Testis (tissue), 3 donors: ENCODE measurements around the gene RNU6-9. TPM values are rescaled to one million over a fixed set of nuclear protein-coding genes. Genes with fewer than 3 reads are reported as not detected.
A peak's percentile ranks its signal among the peaks of the same experiment; 100 is the strongest.

ENCODE experiments used
- DNase-seq: peaks from one replicate; pipeline ENCODE4 v3.0.0-alpha.2; 2019
- H3K27ac ChIP-seq, 2 donors: fragments of 200-600 bp; sonication (generic); one replicate each; pipeline ENCODE4 v1.5.1; 2019
- H3K27me3 ChIP-seq: fragments of 200-600 bp; sonication (generic); one replicate; pipeline ENCODE4 v1.5.1; 2019
- H3K36me3 ChIP-seq: fragments of 200-600 bp; sonication (generic); one replicate; pipeline ENCODE4 v1.5.1; 2017; ENCODE audit warnings: low read depth; ENCODE audit errors: missing control alignments
- H3K4me1 ChIP-seq: fragments of 200-600 bp; sonication (generic); one replicate; pipeline ENCODE4 v1.5.1; 2019
- H3K4me3 ChIP-seq, 2 donors: fragments of 200-600 bp; sonication (generic); one replicate each; pipeline ENCODE4 v1.5.1; 2017 to 2019
- H3K9me3 ChIP-seq: fragments of 200-600 bp; sonication (generic); one replicate; pipeline ENCODE4 v1.5.1; 2017
- POLR2A ChIP-seq: fragments of 450-650 bp; IDR thresholded peaks from one replicate; pipeline ENCODE4 v1.6.1; 2017; ENCODE audit warnings: antibody characterized with exemption, mild to moderate bottlenecking, moderate library complexity
- WGBS, 2 donors: methylation state at CpG; one replicate each; pipeline ENCODE4 v1.1.5; 2018; 5-methylcytosine and 5-hydroxymethylcytosine counted together
- intact Hi-C: fragments of 100-400 bp; cut with DNase I; formaldehyde crosslinking; loops from one replicate; pipeline ENCODE4 v1.15.1; 2023; ENCODE audit warnings: low total_unique reads
- polyA plus RNA-seq: library from polyadenylated mRNA; stranded (reverse); fragments of 350-450 nt; fragmentation: Illumina TruSeq; extraction: RNeasy Lipid Tissue Mini Kit (QIAGEN cat#74804); gene quantifications from one replicate; pipeline ENCODE4 v1.2.3, GENCODE V29; 2014; ENCODE audit warnings: low read depth, low replicate concordance; ENCODE audit not compliant: insufficient read depth
- total RNA-seq, 2 donors: library from RNA; depleted of rRNA; stranded (reverse); fragments of >200 nt; gene quantifications; one replicate each; pipeline ENCODE4 v1.2.3, GENCODE V29; 2016
- TF ChIP-seq, protein P1 (sequence below), 3 experiments: fragments of 450-650 bp in 2 of 3; fragments of 200-600 bp in 1 of 3; sonication (generic) in 1 of 3; IDR thresholded peaks; one replicate each; pipeline ENCODE4 v1.5.1; 2016 to 2019; ENCODE audit warnings: antibody characterized with exemption in 3 of 3, mild to moderate bottlenecking in 2 of 3, moderate library complexity in 1 of 3

RNU6-9 gene
- total and polyA plus RNA-seq, 3 donors from 2014 or later = not detected

DNA sequence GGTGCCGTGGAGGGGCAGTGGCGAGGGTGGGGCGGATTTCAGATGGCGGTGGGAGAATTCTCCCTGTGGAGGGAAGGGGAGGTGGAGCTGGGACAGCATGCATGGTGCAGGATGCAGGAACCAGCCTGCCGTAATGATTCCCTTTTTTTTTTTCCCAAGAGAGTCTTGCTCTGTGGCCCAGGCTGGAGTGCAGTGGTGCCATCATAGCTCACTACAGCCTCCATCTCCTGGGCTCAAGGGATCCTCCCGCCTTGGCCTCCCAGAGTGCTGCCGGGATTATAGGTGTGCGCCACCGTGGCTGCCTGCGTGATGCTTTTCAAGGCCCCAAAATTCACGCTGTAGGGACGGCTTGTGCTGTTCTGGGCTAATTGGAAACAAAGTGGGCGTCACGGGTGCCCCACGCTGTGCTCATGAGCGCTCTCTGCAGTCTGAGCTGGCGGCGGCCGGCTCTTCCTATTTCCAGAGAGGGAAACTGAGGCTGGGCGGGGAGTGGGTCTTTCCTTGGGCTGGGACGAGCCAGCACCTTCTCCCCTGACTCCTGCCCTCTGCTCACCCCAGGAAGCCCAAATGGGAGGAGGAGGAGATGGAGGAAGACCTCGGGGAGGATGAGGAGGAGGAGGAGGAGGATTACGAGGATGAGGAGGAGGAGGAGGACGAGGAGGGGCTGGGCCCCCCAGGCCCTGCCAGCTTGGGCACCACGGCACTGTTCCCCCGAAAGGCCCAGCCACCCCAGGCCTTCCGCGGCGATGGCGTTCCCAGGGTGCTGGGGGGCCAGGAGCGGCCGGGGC is 38.8 kb downstream of the RNU6-9 start:
- no peak overlapping the region for H3K27ac ChIP-seq
- peaks cover 42% of the 10 kb centered on the region for H3K4me1 ChIP-seq

DNA sequence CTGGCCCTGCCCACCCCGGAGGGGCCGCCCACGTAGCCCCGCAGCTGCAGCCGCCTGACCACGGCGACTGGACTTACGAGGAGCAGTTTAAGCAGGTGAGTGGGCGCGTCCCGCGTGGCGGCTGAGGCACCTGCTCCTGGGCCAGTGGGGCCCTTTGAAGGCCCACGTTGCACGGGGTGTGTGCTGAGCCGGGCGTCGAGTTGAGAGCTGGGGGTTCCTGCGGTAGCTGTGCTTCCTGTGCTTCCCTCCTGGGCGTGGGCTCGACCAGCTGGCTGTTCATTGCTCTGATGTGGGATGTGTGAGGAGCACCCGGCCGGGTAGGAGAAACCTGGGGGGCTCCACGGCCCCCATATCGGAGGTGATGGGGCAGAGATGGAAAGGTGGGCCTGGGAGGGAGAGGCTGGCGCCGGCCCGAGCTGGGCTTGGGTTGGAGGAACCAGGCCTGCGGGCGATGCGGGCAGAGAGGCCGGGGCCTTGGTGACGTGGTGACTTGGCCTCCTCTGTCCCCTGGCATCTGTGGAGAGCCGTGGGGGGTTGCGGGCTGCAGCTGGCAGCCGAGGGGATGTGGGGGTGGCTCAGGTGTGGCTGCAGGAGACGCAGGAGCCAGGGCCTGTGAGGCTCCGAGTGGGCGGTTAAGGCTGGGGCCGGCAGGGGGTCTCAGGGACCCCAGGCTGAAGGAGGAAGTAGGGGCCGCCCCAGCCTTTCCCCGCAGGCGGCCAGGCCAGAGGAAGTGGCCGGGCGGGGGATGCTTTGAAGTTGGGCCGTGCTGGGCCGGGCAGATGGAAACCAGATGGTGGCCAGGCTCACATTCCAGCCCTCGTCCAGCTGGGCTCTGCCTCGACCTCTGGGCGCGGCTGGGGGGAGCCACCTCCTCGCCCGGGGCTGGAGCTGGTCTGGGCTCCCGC is 39.6 kb downstream of the RNU6-9 start:
- intact Hi-C loops = no loop called here
- TF ChIP-seq, protein P1, sequence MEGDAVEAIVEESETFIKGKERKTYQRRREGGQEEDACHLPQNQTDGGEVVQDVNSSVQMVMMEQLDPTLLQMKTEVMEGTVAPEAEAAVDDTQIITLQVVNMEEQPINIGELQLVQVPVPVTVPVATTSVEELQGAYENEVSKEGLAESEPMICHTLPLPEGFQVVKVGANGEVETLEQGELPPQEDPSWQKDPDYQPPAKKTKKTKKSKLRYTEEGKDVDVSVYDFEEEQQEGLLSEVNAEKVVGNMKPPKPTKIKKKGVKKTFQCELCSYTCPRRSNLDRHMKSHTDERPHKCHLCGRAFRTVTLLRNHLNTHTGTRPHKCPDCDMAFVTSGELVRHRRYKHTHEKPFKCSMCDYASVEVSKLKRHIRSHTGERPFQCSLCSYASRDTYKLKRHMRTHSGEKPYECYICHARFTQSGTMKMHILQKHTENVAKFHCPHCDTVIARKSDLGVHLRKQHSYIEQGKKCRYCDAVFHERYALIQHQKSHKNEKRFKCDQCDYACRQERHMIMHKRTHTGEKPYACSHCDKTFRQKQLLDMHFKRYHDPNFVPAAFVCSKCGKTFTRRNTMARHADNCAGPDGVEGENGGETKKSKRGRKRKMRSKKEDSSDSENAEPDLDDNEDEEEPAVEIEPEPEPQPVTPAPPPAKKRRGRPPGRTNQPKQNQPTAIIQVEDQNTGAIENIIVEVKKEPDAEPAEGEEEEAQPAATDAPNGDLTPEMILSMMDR (IDR thresholded peaks at IDR 0.05) = no peak
- no peak for TF ChIP-seq POLR2A
- Histone ChIP-seq H3K4me1 (peaks cover 33% of the 10 kb centered on the region), H3K4me3 (no peak overlapping the region), H3K27ac (peak overlapping the region in 1 of 2 donors; percentile 4), H3K36me3 (no peaks in the 10 kb centered on the region), H3K27me3 (no peaks in the 10 kb centered on the region), H3K9me3 (no peaks in the 10 kb centered on the region)
- no peak for DNase-seq
- 56 to 60% methylated on average over 15 to 54 of the region's 54 CpGs for WGBS, 2 donors

More for the DNA sequence above, 38.8 kb downstream of the RNU6-9 start:
- Histone ChIP-seq H3K9me3 (no peaks in the 10 kb centered on the region), H3K36me3 (no peaks in the 10 kb centered on the region), H3K27me3 (no peaks in the 10 kb centered on the region), H3K4me3 (no peak overlapping the region)
- no peak for DNase-seq
- 85 to 93% methylated on average over 20 to 32 of the region's 32 CpGs for WGBS, 2 donors
- intact Hi-C loops = no loop called here
- TF ChIP-seq, protein P1 (IDR thresholded peaks at IDR 0.05) = no peak
- TF ChIP-seq POLR2A = no peak

DNA sequence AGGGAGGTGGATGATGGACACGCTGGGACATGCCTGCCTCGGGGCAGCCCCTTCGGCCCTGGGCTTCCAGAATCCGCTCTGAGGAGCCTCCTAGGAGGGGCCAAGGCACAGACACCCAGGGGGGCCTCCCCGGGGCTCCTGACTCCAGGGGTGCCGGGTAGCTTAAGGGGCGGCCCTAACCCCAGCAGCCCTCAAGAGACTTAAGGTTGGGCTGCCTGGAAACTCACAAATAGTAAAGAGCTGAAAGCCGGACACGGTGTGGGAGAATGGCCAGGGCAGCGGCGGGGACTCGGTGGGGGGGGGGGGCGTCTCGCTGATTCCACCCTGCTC is 40.2 kb downstream of the RNU6-9 start:
- H3K4me3 ChIP-seq = no peak overlapping the region
- H3K4me1 ChIP-seq = peaks cover 31% of the 10 kb centered on the region
- no peak for DNase-seq
- 49 to 67% methylated on average over 3 to 14 of the region's 14 CpGs for WGBS, 2 donors
- TF ChIP-seq, protein P1 (IDR thresholded peaks at IDR 0.05) = no peak
- no peak for TF ChIP-seq POLR2A
- no peaks in the 10 kb centered on the region for H3K36me3 ChIP-seq
- peak overlapping the region; percentile 4 to 43 for H3K27ac ChIP-seq
- no peaks in the 10 kb centered on the region for H3K9me3 ChIP-seq
- no peaks in the 10 kb centered on the region for H3K27me3 ChIP-seq
- intact Hi-C loops = no loop called here

DNA sequence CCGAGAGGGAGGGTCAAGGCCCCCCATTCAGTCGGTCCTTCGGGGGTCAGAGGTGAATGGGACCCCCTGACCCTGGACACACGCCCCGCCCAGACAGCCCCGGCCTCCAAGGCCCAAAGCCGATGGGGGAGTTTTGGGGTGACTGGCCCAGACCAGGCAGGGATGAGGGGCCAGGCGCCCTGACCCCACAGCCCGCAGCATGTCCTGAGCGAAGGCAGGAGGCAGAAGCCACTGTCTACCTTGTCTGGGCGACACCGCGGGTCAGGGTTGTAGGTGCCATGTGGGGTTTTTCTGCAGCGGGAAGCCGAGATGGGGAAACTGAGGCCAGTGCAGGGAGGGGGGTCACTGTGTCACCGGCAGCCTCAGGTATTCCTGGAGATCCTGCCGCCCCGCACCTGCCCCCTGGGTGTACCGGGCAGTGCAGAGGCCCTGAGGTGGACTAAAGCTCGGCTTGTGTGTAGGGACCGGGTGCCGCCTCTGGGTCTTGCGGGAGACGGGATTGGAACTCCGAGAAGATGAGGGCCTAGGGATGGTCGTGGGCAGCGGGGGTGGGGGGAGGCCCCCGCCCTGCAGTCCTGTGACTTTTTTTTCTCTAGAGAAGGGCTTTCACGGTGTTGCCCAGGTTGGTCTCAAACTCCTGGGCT is 41.0 kb downstream of the RNU6-9 start:
- no peaks in the 10 kb centered on the region for H3K9me3 ChIP-seq
- H3K27ac ChIP-seq = peak overlapping the region in 1 of 2 donors; percentile 43
- TF ChIP-seq, protein P1 (IDR thresholded peaks at IDR 0.05) = no peak
- no peak for TF ChIP-seq POLR2A
- H3K4me3 ChIP-seq = no peak overlapping the region
- H3K36me3 ChIP-seq = no peaks in the 10 kb centered on the region
- 80 to 83% methylated on average over 17 to 29 of the region's 29 CpGs for WGBS, 2 donors
- peaks cover 31% of the 10 kb centered on the region for H3K4me1 ChIP-seq
- no peaks in the 10 kb centered on the region for H3K27me3 ChIP-seq
- intact Hi-C loops = no loop called here
- DNase-seq = no peak
